PC-9 (cell line): ENCODE data around the gene NUDCD3. TPM values are rescaled to one million over a fixed set of nuclear protein-coding genes. Genes with fewer than 3 reads are reported as not detected.

ENCODE experiments used
- BruUV-seq: library from RNA; stranded (reverse); fragments of 400-500 nt; replicated peaks from 2 replicates; lab custom pipeline; 2021; lab: Mats Ljungman, UMichigan
- CTCF ChIA-PET: fragments of 300-600 bp; sonication (Branson Sonifier 250); formaldehyde crosslinking; loops from one replicate; lab custom pipeline; 2022; ENCODE audit warnings: antibody characterized with exemption; lab: Charles Lee
- POLR2A ChIA-PET: fragments of 300-600 bp; sonication (Branson Sonifier 250); formaldehyde crosslinking; loops from one replicate; lab custom pipeline; 2022; ENCODE audit warnings: antibody characterized with exemption; ENCODE audit not compliant: unreplicated experiment; lab: Charles Lee
- DNase-seq, 2 experiments: peaks; one replicate each; pipeline versions ENCODE4 v3.0.0 to v3.0.0-alpha.2; 2015 to 2022; ENCODE audit warnings: mixed read lengths in 1 of 2
- H2AFZ ChIP-seq: fragments of 200-600 bp; sonication (generic); 2 replicates; pipeline ENCODE4 v1.8.1; 2017; ENCODE audit warnings: antibody characterized with exemption
- H3F3A ChIP-seq: fragments of 200-600 bp; sonication (generic); 2 replicates; pipeline ENCODE4 v1.8.1; 2017; ENCODE audit warnings: antibody characterized with exemption, mild to moderate bottlenecking, low read depth; ENCODE audit not compliant: insufficient read depth
- H3K27ac ChIP-seq: fragments of 200-600 bp; sonication (generic); 2 replicates; pipeline ENCODE4 v1.6.1; 2016; ENCODE audit warnings: mixed run types
- H3K27me3 ChIP-seq: fragments of 200-600 bp; sonication (generic); 2 replicates; pipeline ENCODE4 v1.6.1; 2016; ENCODE audit warnings: low read depth, mixed run types; ENCODE audit not compliant: insufficient read depth
- H3K36me3 ChIP-seq: fragments of 200-600 bp; sonication (generic); 2 replicates; pipeline ENCODE4 v1.6.1; 2016; ENCODE audit warnings: low read depth, mixed run types
- H3K4me1 ChIP-seq: fragments of 200-600 bp; sonication (generic); replicated peaks from 2 replicates; pipeline ENCODE4 v1.6.1; 2016; ENCODE audit warnings: mixed run types; ENCODE audit not compliant: insufficient read depth
- H3K4me2 ChIP-seq: fragments of 200-600 bp; sonication (generic); 2 replicates; pipeline ENCODE4 v1.6.1; 2017; ENCODE audit warnings: mixed run types
- H3K4me3 ChIP-seq: fragments of 200-600 bp; sonication (generic); 2 replicates; pipeline ENCODE4 v1.6.1; 2016; ENCODE audit warnings: mixed run types
- H3K79me2 ChIP-seq: fragments of 200-600 bp; sonication (generic); 2 replicates; pipeline ENCODE4 v1.6.1; 2017; ENCODE audit warnings: low read depth, mixed run types
- H3K9me2 ChIP-seq: fragments of 200-600 bp; sonication (generic); 2 replicates; pipeline ENCODE4 v1.8.1; 2017; ENCODE audit warnings: mild to moderate bottlenecking; ENCODE audit not compliant: insufficient read depth
- H3K9me3 ChIP-seq: fragments of 200-600 bp; sonication (generic); 2 replicates; pipeline ENCODE4 v1.8.1; 2016; ENCODE audit warnings: low read depth; ENCODE audit not compliant: insufficient read depth
- H4K20me1 ChIP-seq: fragments of 200-600 bp; sonication (generic); 2 replicates; pipeline ENCODE4 v1.8.1; 2017; ENCODE audit not compliant: insufficient read depth
- EZH2 ChIP-seq: fragments of 200-600 bp; sonication (generic); IDR thresholded peaks from 2 replicates; pipeline ENCODE4 v1.8.0; 2017; ENCODE audit warnings: antibody characterized with exemption, low read depth
- intact Hi-C: fragments of 100-400 bp; cut with micrococcal nuclease; formaldehyde crosslinking; loops from one replicate; pipeline ENCODE4 v1.10.0; 2022; ENCODE audit not compliant: unreplicated experiment
- total RNA-seq: library from RNA; stranded (reverse); gene quantifications from 2 replicates; pipeline ENCODE4 v1.2.3, GENCODE V29; 2021
- TF ChIP-seq, protein P1 (sequence below): fragments of 200-600 bp; sonication (generic); conservative IDR thresholded peaks from 2 replicates; pipeline ENCODE4 v1.6.1; 2017; ENCODE audit warnings: mixed run types, antibody characterized with exemption, mild to moderate bottlenecking, moderate library complexity

The NUDCD3 gene
- total RNA-seq, 1 experiment from 2014 or later, result 149 TPM

DNA sequence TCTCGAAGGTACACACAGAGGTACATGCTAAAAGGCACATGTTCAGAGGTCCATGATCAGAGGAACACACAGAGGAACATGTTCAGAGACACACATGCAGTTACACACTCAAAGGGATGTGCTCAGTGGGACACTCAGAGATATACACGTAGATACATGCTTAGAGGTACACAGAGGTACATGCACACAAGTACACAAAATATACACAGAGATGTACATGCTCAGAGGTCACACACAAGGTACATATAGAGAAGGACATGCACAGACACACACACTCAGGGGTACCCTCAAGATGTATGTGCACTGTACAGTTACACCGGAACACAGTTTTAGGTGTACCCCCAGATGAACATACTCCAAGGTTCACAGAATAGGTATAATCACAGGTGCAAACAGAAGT, 31.9 kb upstream of the NUDCD3 start:
- Histone ChIP-seq H3K36me3 (no peaks in the 10 kb centered on the region), H3K4me3 (no peak overlapping the region), H3K79me2 (no peaks in the 10 kb centered on the region), H4K20me1 (no peaks in the 10 kb centered on the region), H3K4me1 (no peaks in the 10 kb centered on the region), H3K9me2 (no peaks in the 10 kb centered on the region), H3K27me3 (no peaks in the 10 kb centered on the region), H3K9me3 (0 out of 2 replicates have a peak, but pooled peaks cover 7% of the 10 kb centered on the region), H2AFZ (no peak overlapping the region), H3F3A (no peaks in the 10 kb centered on the region), H3K4me2 (no peak overlapping the region), H3K27ac (no peak overlapping the region)
- no TSS peak for BruUV-seq
- ChIA-PET CTCF (no interaction called here), POLR2A (no interaction called here)
- intact Hi-C loops, result no loop called here
- no peak for DNase-seq
- TF ChIP-seq, protein P1, sequence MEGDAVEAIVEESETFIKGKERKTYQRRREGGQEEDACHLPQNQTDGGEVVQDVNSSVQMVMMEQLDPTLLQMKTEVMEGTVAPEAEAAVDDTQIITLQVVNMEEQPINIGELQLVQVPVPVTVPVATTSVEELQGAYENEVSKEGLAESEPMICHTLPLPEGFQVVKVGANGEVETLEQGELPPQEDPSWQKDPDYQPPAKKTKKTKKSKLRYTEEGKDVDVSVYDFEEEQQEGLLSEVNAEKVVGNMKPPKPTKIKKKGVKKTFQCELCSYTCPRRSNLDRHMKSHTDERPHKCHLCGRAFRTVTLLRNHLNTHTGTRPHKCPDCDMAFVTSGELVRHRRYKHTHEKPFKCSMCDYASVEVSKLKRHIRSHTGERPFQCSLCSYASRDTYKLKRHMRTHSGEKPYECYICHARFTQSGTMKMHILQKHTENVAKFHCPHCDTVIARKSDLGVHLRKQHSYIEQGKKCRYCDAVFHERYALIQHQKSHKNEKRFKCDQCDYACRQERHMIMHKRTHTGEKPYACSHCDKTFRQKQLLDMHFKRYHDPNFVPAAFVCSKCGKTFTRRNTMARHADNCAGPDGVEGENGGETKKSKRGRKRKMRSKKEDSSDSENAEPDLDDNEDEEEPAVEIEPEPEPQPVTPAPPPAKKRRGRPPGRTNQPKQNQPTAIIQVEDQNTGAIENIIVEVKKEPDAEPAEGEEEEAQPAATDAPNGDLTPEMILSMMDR, result no peak
- TF ChIP-seq EZH2, result no peak

DNA sequence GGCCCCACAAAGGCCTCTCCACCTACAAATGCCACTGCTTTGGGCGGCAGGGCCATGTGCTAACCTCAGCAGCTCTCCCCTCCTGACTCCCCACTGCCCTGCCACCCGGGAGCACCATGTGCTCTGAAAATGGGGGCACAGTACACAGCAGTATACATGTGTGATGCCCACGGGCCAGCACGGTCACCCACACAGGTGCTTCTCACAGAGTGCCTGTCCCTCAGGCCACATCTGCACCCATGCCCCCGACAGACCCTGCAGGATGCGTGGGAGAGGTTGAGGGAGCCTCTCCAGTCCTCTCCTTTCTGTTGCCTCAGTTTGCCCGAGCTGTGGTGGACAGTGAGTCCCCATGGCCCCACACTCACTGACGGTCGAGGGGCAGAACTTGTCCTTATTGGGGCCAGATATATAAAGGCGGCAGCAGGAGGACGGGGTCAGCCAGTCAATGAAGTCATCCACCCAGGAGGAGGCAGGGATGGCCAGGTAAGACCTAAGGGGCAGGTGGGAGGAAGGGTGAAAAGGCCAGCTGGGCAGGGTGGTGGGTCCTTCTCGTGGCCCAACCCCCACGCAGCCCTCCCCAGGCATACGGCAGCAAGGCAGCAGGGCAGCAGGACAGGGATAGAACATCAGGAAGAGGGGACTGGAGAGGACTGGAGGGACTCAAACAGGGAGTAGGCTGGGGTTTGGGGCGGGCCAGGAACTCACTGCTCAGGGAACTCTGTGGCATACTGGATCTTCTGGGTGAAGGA, 31.1 kb upstream of the NUDCD3 start:
- DNase-seq, result no peak
- Histone ChIP-seq H3K36me3 (no peaks in the 10 kb centered on the region), H3K79me2 (no peaks in the 10 kb centered on the region), H4K20me1 (no peaks in the 10 kb centered on the region), H3K27ac (no peak overlapping the region), H3F3A (no peaks in the 10 kb centered on the region), H3K4me2 (no peak overlapping the region), H3K4me3 (no peak overlapping the region), H3K9me2 (no peaks in the 10 kb centered on the region), H2AFZ (no peak overlapping the region), H3K4me1 (no peaks in the 10 kb centered on the region), H3K9me3 (0 out of 2 replicates have a peak, but pooled peaks cover 7% of the 10 kb centered on the region), H3K27me3 (no peaks in the 10 kb centered on the region)
- ChIA-PET CTCF (no interaction called here), POLR2A (no interaction called here)
- TF ChIP-seq, protein P1, result no peak
- no peak for TF ChIP-seq EZH2
- BruUV-seq, result no TSS peak
- intact Hi-C loops, result no loop called here

DNA sequence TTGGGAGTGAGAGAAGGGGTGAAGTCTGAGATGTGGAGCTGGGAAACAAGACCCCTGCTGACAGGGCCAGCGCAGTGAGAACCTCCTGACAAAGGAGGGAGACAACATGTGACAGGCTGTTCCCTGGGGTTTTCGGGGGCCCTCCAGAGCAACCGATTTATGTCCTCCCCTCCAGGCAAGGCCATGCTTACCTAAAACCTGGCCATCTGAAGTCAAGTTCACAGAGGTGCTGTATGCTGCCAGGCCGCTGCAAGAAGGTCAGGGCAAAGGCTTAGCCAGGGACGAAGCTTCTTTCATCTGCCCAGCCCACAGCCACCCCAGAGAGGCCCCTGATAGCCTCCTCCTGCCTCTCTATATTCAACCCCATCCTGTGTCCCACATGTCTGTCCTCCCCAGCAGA, 30.1 kb upstream of the NUDCD3 start:
- no peaks in the 10 kb centered on the region for H3K27me3 ChIP-seq
- no TSS peak for BruUV-seq
- no peaks in the 10 kb centered on the region for H3F3A ChIP-seq
- ChIA-PET POLR2A (no interaction called here), CTCF (no interaction called here)
- H3K9me2 ChIP-seq, result no peaks in the 10 kb centered on the region
- no peak for DNase-seq
- H3K4me2 ChIP-seq, result no peak overlapping the region
- no peaks in the 10 kb centered on the region for H3K79me2 ChIP-seq
- no peaks in the 10 kb centered on the region for H3K4me1 ChIP-seq
- H3K9me3 ChIP-seq, result 0 out of 2 replicates have a peak, but pooled peaks cover 7% of the 10 kb centered on the region
- H4K20me1 ChIP-seq, result no peaks in the 10 kb centered on the region
- no peak for TF ChIP-seq EZH2
- TF ChIP-seq, protein P1, result no peak
- H3K36me3 ChIP-seq, result no peaks in the 10 kb centered on the region
- no peak overlapping the region for H3K27ac ChIP-seq
- H2AFZ ChIP-seq, result no peak overlapping the region
- H3K4me3 ChIP-seq, result no peak overlapping the region
- intact Hi-C loops, result no loop called here
